HS-5 (cell line): ENCODE data around the gene DRAXIN.

Experiments used
- DNase-seq: peaks from one replicate; pipeline ENCODE4 v3.0.0-alpha.2; 2012; ENCODE audit warnings: low read depth

The DRAXIN gene

GRCh38 chr1:11738783-11739182 lies 47.3 kb downstream of the DRAXIN start:
- no peak for DNase-seq

DNA sequence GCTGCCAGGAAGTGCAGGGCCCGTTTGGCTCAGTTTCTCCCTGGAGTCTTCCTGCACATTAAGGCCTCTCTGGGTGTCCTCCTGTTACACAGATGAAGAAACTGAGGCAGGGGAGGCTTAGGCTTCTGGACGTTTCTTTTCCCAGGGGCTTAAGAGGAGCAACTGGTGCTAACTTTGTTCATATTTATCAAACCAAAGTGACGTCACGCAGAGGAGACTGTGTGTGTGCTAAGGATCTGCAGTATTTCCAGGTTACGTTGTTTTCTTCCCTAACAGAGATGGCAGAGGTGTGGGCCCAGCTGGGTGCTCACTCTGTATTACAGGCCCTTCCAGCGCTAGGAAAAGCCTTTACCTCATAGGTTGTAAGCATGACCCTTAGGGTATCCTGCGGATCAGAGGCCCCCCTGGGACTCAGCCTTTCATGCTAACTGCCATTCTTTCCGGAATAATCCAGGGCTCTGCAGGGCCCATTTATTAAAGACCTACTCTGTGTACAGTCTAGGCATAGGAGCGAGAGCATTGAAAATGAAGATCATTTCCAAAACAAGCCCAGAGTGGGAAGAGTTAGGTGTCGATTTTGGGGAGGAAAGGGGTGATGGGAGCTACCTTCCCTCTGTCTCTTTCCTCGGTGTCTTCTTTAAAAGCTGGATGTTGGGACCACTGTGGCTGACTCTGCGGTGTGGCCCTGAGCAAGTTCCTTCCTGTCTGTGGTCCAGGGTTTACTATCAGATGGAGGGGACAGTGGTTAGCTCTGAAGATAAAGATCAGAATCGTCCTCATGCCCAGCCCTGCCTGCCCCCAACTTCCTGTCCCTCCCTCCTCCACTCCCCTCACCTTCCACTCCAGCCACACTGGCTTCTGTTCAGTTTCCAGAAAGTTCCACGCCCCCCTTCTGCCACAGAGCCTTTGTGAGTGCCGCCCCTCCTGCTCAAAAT lies 49.0 kb downstream of the DRAXIN start:
- no peak for DNase-seq

DNA sequence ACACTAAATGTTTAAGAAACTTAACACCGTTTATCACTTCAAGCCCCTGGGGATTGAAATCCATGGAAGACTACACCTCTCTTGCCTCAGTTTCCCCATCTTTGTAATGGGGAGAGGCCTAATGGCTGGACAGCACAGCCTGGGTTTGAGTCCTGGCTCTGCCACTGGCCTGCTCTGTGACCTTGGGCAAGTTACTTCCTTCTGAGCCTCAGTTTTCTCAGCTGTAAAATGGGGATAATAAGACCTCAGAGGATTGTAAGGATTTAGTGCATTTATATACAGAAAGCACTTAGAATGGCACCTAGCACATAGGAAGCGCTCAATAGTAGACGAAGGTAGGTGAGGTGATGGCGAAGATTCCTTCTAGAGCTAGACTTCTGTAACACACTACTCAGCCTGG lies 50.0 kb downstream of the DRAXIN start:
- no peak for DNase-seq

- DNase-seq, result no peak
Measured at GRCh38 chr1:11741919-11742558, 50.5 kb downstream of the DRAXIN start.

DNA sequence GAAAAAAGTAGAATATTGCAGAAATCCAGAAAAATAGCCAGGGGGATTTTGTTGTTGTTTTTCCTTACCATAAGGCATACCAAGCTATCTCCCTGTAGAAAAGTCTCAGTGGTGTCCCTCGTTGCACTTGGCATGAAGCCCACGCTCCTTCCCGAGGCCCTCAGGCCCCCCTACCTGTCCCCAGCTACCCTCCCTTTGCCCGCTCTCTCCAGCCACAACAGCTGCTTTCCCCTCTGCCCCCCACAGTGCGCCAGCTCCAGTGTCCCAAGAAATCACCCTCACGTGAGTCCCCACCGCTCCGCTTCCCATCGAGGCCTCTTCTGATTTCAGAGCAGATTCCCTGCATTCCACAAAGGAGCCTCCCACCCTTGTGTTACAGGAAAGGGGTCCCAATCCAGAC lies 52.8 kb downstream of the DRAXIN start:
- DNase-seq, result no peak

- no peak for DNase-seq
Measured at GRCh38 chr1:11746092-11746491, 54.6 kb downstream of the DRAXIN start.

GRCh38 chr1:11746795-11747487 lies 55.4 kb downstream of the DRAXIN start:
- DNase-seq, result no peak

DNA sequence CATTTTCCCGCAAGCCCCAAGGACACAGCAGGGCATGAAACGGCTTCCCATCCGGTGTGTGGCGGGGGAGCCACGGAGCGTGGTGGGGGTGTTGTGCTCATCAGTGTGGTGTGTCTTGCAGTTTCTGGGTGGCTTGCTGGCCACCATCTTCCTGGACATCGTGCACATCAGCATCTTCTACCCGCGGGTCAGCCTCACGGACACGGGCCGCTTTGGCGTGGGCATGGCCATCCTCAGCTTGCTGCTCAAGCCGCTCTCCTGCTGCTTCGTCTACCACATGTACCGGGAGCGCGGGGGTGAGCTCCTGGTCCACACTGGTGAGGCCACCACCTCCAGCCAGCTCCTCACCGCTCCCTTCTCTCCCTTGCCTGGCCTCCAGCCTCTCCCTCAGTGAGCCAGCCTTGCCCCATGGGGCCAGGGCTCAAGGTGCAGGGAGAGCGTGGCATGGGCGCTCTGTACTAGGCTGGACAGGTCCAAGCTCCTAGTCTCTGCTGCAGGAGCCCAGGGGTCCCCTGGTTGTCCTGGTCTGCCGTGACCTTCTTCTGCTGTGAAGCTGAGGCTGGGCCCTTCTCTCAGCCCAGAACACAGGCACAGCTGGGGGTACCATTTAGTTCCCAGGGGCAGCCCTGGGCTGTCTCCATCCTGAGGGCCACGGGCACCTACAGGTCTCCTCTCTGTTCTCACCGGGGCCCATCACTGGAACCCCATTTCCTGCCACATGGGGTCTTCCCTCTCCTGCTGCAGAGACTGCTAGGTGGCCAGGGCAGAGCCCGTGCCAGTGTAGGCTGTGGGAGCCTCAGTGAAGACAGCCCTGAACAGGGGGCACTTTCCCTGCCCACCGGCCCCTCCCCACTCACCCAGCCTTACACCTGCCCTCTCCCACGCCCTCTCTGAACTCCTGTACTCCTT lies 57.0 kb downstream of the DRAXIN start:
- DNase-seq, result no peak

DNA sequence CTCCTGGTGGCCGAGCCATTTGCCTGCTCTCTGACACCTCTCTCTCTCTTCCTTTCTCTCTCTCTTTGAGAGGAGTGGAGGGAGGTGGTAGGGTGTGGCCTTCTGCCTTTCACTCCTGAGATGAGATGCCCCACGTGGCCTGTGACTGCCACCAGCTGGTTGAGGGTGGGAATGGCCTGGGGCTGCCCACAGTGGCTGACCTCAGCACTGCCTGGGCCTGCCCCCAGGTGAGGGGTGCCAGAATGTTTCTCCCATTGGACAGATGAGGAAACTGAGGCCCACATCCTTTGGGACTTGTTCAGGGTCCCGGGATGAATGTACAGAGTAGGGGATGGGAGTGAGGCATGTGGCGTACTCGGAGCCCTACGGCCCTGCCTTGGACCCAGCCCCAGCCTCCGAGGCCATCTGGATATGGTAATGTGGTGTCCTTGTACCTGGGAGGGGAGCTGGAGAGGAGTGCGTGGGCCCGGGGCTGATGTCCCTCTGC lies 57.7 kb downstream of the DRAXIN start:
- DNase-seq, result no peak

- DNase-seq, result no peak
Measured at GRCh38 chr1:11749996-11750395, 58.5 kb downstream of the DRAXIN start.

DNA sequence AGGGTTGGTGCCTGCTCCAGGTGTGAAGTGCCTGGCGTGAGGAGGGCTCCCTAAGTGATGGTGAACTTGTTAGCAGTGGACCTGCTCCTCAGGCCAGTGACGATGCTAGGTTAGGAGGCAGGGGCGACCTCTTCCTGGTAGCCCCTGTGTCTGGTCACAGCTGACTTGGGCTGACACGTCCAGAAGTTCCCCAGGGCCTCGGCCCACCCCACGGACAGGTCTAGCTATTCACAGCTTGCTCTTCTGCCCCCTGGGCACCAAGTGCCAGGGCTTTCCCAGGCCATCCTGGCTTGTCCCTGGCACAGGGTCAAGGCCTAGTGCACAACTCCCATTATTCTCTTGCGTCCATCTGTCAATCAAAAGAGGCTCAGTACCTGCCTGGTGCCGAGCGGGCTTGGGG lies 59.6 kb downstream of the DRAXIN start:
- no peak for DNase-seq

GRCh38 chr1:11752359-11753088 lies 61.0 kb downstream of the DRAXIN start:
- DNase-seq, result no peak

- no peak for DNase-seq
Measured at GRCh38 chr1:11753555-11754208, 62.2 kb downstream of the DRAXIN start.

DNA sequence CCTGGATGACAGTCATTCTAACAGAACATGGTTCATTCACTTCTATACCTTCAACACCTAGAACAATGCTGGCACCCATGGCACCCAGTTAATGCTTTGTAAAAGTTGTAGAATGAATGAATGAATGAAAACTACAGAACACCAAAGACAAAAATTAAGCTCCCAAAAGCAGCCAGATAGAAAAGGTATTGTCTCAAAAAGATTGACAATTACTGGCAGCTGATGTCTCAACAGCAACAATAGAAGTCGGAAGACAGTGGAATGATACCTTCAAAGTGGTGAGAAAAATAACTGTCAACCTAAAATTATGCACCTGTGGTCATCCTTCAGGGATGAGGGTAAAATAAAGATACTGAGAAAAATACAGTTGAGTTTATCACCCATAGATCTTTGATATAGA lies 65.5 kb downstream of the DRAXIN start:
- DNase-seq, result no peak

GRCh38 chr1:11759791-11760190 lies 68.3 kb downstream of the DRAXIN start:
- no peak for DNase-seq

DNA sequence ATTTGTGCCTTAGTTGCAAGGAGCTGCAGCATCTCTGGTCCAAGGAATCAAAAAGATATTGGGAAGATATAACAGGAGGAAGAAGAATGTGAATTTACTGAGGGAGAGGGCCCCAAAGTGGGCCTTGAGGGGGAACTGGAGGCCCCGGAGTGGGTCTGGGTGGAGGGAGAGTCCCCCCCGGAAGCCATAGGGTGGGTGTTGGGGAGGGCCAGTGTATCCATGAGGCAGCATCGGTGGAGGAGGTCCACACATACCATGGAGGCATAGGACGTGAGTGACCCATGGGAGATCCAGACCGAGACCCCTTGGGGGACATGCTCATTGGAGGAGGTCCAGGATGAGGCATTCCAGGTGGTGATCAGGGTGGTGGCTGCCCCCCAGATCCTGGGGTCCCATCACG lies 69.8 kb downstream of the DRAXIN start:
- DNase-seq, result no peak

DNA sequence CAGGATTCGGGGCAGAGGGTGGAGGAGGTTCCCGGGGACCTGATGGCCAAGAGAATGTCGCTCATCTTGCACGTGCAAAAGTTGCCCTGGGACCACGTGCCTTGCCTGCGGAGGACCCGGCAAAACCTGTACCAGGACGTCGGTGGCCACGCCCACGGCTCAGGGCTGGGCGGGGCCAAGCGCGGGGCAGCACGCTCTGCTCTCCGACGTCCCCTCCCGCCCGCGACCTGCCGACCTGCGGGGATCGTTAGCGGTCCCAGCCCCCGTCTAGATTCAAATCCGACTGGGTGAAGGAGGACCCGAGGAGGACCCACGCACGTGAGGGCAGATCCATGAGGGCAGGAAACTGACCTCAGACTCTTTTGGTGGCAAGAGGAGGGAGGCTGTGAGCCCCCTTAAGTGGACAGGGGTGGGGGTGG lies 70.5 kb downstream of the DRAXIN start, which contains the start of gene C1orf167:
TSS of gene C1orf167 (plus strand) at position 206 of the 419 bp plus-strand sequence. CDS start 2,208 bp downstream, outside the sequence.
- no peak for DNase-seq

GRCh38 chr1:11764115-11764514 lies 72.6 kb downstream of the DRAXIN start:
- DNase-seq, result no peak

- no peak for DNase-seq
Measured at GRCh38 chr1:11764519-11764918, 73.0 kb downstream of the DRAXIN start.
